Heart left ventricle (tissue), 13 donors: Measurements from ENCODE around the gene ORAI2.
"Not testable (repeated sequence)": the region's sequence is repeated elsewhere in the genome, so short reads cannot be mapped to it uniquely, and the experiment has no call there.

Experiments used
- CTCF ChIP-seq, 12 donors: fragments of 200-600 bp; sonication (generic) in 4 of 12; IDR thresholded peaks; one replicate each; pipeline versions ENCODE4 v1.5.0 to v1.8.0; 2018 to 2022; ENCODE audit warnings: antibody characterized with exemption in 12 of 12, mild to moderate bottlenecking in 5 of 12
- POLR2A ChIP-seq, 2 donors: fragments of 450-650 bp; IDR thresholded peaks; one replicate each; pipeline ENCODE4 v1.6.1; 2017; ENCODE audit warnings: antibody characterized with exemption in 2 of 2, mild to moderate bottlenecking in 2 of 2, moderate library complexity in 2 of 2
- donor health status: ischemic (EF 13 %, LVEDD 7.1; RV severe dilation, severe dysfunction).
- donor health status: DM: no; HTN: yes; CAD: no.
- donor health status: DM: no; HTN: no; CAD: no.
- donor health status: ischemic (EF 25% LVEDD 6.9; RV normal size, moderate dysfunction).
- donor health status: ischemic (EF 25% LVEDD 5.7; RV mildly dilated, moderate dysfunction).
- donor health status: ischemic (EF 35%, LVEDD 5.7; RV mildly dilated, moderate dysfunction).
- donor health status: nonischemic (EF 11% LVEDD 7.7; RV severe dilation, severe dysfunction).
- donor health status: DM: yes; HTN: yes; CAD: no.
- donor health status: PGD.
- donor health status: ischemic (EF 29% LVEDD 5.4; RV normal size, mild dysfunction).
- donor health status: nonischemic (EF 23%, LVEDD 6.1; RV moderate dilation, normal function).

GRCh38 chr7:102479982-102480637, 46.7 kb downstream of the ORAI2 start:
- not testable (repeated sequence) for TF ChIP-seq POLR2A (IDR thresholded peaks at IDR 0.05)
- peak in 9 of 12 donors; percentile 20 to 60 (median 29) for TF ChIP-seq CTCF (IDR thresholded peaks at IDR 0.05)
